Lower leg skin (tissue), 4 donors: ENCODE measurements around the gene SMIM3. TPM values are rescaled to one million over a fixed set of nuclear protein-coding genes. Genes with fewer than 3 reads are reported as not detected.
"Not testable (repeated sequence)": the region's sequence is repeated elsewhere in the genome, so short reads cannot be mapped to it uniquely, and the experiment has no call there.

Experiments used
- DNase-seq, 2 donors: peaks; one replicate each; pipeline ENCODE4 v3.0.0-alpha.2; 2019; ENCODE audit warnings: low spot score in 2 of 2
- H3K4me3 ChIP-seq: fragments of 200-600 bp; sonication (generic); 2 replicates; pipeline ENCODE4 v1.5.1; 2017; ENCODE audit warnings: mild to moderate bottlenecking, low read depth; ENCODE audit not compliant: poor library complexity, severe bottlenecking
- CTCF ChIP-seq, 3 donors: fragments of 450-650 bp; IDR thresholded peaks; one replicate each; pipeline ENCODE4 v1.5.1; 2016; ENCODE audit warnings: antibody characterized with exemption in 3 of 3, mild to moderate bottlenecking in 3 of 3, moderate library complexity in 2 of 3
- POLR2A ChIP-seq, 2 donors: fragments of 450-650 bp; IDR thresholded peaks; one replicate each; pipeline ENCODE4 v1.6.1; 2016 to 2017; ENCODE audit warnings: antibody characterized with exemption in 2 of 2, mild to moderate bottlenecking in 1 of 2, moderate library complexity in 1 of 2
- whole genome bisulfite sequencing, 2 donors: methylation state at CpG; one replicate each; pipeline ENCODE4 v1.1.5; 2018; 5-methylcytosine and 5-hydroxymethylcytosine counted together
- intact Hi-C: fragments of 100-400 bp; cut with DNase I; formaldehyde crosslinking; loops from one replicate; pipeline ENCODE4 v1.15.0; 2023; ENCODE audit warnings: low total_unique reads
- total RNA-seq, 4 donors: library from RNA; depleted of rRNA; stranded (reverse); fragments of >200 nt; gene quantifications; one replicate each; pipeline ENCODE4 v1.1.0, GENCODE V29; 2016

SMIM3 gene
- total RNA-seq, 4 donors from 2014 or later = 6.2 to 17.6 (median 9.2) TPM

DNA sequence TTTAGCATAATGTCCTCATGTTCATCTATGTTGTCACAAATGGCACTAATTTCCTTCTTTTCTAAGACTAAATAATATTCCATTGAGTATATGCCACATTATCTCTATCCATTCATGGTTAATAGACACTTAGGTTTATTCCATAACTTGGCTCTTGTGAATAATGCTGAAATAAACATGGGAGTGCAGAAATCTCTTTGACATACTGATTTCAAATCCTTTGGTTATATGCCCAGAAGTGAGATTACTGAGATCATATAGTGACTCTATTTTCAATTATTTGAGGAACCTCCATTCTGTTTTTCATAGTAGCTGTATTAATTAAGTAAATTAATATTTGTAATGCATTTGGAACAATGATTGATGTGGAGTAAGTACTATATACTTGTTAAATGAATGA lies 13.0 kb downstream of the SMIM3 start:
- no peak overlapping the region for H3K4me3 ChIP-seq
- intact Hi-C loops = no loop called here
- TF ChIP-seq CTCF (IDR thresholded peaks at IDR 0.05) = no peak
- TF ChIP-seq POLR2A (IDR thresholded peaks at IDR 0.05) = no peak

GRCh38 chr5:150793423-150793888 lies 14.9 kb downstream of the SMIM3 start:
- intact Hi-C loops, DNase-seq, H3K4me3 ChIP-seq: not testable (repeated sequence)
- WGBS, 2 donors = 87 to 92% methylated on average over 2 of the region's 2 CpGs

More for the DNA sequence above, 13.0 kb downstream of the SMIM3 start:
- DNase-seq = no peak

- no peak for TF ChIP-seq POLR2A (IDR thresholded peaks at IDR 0.05)
- no peak for TF ChIP-seq CTCF (IDR thresholded peaks at IDR 0.05)
- intact Hi-C loops = no loop called here
- DNase-seq = no peak
- 84 to 96% methylated on average over 2 of the region's 2 CpGs for WGBS, 2 donors
- no peak overlapping the region for H3K4me3 ChIP-seq
Measured at GRCh38 chr5:150794927-150795326, 16.4 kb downstream of the SMIM3 start.

GRCh38 chr5:150797384-150797783 lies 18.8 kb downstream of the SMIM3 start:
- DNase-seq = no peak
- TF ChIP-seq POLR2A (IDR thresholded peaks at IDR 0.05) (no peak), CTCF (IDR thresholded peaks at IDR 0.05) (no peak)
- H3K4me3 ChIP-seq = no peak overlapping the region
- WGBS, 2 donors = 93 to 98% methylated on average over 2 of the region's 2 CpGs
- intact Hi-C loops = no loop called here

DNA sequence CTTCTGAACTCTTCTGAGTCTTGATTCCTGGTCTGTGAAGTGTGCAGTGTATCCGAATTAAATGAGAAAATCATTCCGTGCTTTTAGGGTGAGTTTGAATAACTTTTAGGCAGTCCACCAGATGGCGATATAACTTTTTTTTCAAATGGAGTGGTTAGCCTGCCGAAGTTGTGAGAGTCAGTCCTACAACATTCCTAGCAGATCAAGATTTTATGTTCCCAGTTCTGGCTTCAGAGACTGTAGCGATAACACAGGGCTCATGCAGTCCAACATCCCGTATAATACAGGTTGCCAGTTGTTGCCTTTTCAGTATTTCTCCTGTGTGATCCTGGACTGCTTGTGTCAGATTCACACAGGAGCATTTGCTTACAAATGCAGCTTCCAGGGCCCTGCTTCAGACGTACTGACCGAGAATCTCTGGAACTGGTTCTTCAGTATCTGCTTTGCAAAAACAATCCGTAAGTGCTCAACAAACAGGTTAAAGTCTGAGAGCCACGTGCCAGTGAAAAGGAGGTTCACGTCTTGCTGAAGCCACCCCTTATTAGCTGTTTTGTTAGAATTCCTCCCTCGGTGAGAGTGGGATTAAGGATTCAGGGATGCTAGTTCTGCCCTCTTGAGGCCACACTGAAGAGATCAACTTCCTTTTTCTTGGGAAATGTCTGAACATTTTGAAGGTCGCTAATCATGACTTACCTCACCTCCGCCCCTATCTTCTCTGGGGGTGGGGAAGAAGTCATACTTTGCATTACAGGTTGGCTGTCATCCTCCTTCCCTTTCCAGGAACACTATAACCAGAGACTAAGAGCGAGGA lies 22.8 kb downstream of the SMIM3 start:
- whole genome bisulfite sequencing, 2 donors = 5 to 9% methylated on average over 12 to 15 of the region's 15 CpGs
- DNase-seq = no peak
- intact Hi-C loops = no loop called here
- no peak for TF ChIP-seq CTCF (IDR thresholded peaks at IDR 0.05)
- no peak for TF ChIP-seq POLR2A (IDR thresholded peaks at IDR 0.05)
- H3K4me3 ChIP-seq = no peak overlapping the region

- intact Hi-C loops = no loop called here
- no peak for DNase-seq
- WGBS, 2 donors = 92 to 95% methylated on average over 6 of the region's 6 CpGs
- H3K4me3 ChIP-seq = no peak overlapping the region
- TF ChIP-seq POLR2A (IDR thresholded peaks at IDR 0.05) (no peak), CTCF (IDR thresholded peaks at IDR 0.05) (no peak)
Measured at GRCh38 chr5:150804388-150804787, 25.8 kb downstream of the SMIM3 start.
